ENCODE results near the gene C1orf35.

- TF ChIP-seq CTCF (IDR thresholded peaks at IDR 0.05; ENCODE audit: low read depth, low read length, missing input control) (no peak), RXRA (IDR thresholded peaks at IDR 0.05) (no peak), REST (IDR thresholded peaks at IDR 0.05) (no peak), SP1 (IDR thresholded peaks at IDR 0.05) (no peak), TAF1 (conservative IDR thresholded peaks at IDR 0.05) (no peak), YY1 (IDR thresholded peaks at IDR 0.05) (no peak), EGR1 (IDR thresholded peaks at IDR 0.05; ENCODE audit: low read depth in 2 of 2) (no peak), FOXA1 (IDR thresholded peaks at IDR 0.05) (no peak), GABPA (IDR thresholded peaks at IDR 0.05 in 1 of 2, conservative IDR thresholded peaks at IDR 0.05 in 1 of 2) (no peak), HNF4G (IDR thresholded peaks at IDR 0.05) (no peak), FOXA2 (IDR thresholded peaks at IDR 0.05) (no peak)
- TF ChIP-seq, protein P1, sequence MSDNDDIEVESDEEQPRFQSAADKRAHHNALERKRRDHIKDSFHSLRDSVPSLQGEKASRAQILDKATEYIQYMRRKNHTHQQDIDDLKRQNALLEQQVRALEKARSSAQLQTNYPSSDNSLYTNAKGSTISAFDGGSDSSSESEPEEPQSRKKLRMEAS (IDR thresholded peaks at IDR 0.05): no peak
- TF ChIP-seq, protein P2, sequence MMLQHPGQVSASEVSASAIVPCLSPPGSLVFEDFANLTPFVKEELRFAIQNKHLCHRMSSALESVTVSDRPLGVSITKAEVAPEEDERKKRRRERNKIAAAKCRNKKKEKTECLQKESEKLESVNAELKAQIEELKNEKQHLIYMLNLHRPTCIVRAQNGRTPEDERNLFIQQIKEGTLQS (IDR thresholded peaks at IDR 0.05): no peak
- TF ChIP-seq, protein P3, sequence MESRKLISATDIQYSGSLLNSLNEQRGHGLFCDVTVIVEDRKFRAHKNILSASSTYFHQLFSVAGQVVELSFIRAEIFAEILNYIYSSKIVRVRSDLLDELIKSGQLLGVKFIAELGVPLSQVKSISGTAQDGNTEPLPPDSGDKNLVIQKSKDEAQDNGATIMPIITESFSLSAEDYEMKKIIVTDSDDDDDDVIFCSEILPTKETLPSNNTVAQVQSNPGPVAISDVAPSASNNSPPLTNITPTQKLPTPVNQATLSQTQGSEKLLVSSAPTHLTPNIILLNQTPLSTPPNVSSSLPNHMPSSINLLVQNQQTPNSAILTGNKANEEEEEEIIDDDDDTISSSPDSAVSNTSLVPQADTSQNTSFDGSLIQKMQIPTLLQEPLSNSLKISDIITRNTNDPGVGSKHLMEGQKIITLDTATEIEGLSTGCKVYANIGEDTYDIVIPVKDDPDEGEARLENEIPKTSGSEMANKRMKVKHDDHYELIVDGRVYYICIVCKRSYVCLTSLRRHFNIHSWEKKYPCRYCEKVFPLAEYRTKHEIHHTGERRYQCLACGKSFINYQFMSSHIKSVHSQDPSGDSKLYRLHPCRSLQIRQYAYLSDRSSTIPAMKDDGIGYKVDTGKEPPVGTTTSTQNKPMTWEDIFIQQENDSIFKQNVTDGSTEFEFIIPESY (IDR thresholded peaks at IDR 0.05): no peak
Observed at GRCh38 chr1:228066416-228066815, 36.7 kb downstream of the C1orf35 start.

All from liver (tissue), 3 donors.